GM21367 (cell line): ENCODE results near the gene KDF1.
"Not testable (repeated sequence)": the region's sequence is repeated elsewhere in the genome, so short reads cannot be mapped to it uniquely, and the experiment has no call there.

Experiments used
- ATAC-seq: cut with Tn5 transposase; IDR thresholded peaks from one replicate; pipeline ENCODE4 v1.9.1; 2021; ENCODE audit not compliant: unreplicated experiment

KDF1 gene

DNA sequence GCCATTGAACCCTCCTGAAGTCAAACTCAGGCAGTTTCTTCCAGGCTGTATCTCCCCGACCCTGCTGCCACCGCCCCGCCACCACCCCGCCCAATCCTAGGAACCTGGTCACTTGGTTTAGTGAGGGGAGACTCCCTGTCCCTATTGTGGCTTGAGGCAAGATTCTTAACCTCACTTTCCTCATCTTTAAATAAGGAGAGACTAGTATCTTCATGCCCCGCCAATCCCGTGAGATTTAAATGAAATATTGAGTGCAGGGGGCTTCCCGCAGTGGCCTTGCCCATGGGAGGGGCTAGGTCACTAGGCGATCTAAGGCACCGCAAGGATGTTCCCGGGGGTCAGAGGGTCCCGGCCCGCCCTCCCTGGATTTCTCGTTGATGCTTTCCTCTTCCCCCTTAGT is 998 bp downstream of the KDF1 start:
- no peak for ATAC-seq

DNA sequence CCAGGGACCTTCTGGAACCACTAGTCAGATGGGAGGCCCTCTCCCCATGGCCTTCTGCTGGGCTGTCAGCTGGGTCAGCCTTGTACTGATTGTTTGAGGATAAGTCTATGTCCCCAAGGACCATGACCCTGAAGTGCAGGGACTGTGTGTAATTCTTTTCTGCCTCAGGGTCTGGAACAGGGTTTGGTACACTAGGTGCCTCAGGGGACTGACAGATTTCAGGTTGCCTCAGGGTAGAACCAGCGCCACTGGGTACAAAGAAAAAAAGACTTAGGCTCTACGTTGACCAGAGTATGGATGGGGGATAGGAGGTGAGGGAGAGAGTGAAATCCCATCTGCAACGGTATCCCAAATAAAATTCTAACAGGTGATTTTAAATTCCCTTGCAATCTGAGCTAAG is 3.0 kb downstream of the KDF1 start:
- ATAC-seq: no peak

DNA sequence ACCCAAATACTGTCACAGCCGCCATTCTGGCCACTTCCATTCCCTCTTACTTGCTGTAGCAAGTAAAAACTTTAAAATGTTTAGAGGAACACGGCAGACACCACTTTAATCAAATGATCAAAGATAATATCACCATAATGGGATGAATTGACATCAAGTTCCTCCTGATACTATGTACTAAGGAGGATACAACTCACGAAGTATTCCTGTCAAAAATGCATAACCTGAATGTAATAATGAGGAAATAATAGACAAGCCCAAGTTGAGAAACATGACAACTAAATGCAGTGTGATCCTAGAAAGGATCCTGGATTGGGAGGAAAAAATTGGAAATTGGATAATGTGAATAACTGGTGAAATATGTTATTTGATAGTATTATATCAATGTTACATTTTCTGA is 3.9 kb downstream of the KDF1 start:
- no peak for ATAC-seq

DNA sequence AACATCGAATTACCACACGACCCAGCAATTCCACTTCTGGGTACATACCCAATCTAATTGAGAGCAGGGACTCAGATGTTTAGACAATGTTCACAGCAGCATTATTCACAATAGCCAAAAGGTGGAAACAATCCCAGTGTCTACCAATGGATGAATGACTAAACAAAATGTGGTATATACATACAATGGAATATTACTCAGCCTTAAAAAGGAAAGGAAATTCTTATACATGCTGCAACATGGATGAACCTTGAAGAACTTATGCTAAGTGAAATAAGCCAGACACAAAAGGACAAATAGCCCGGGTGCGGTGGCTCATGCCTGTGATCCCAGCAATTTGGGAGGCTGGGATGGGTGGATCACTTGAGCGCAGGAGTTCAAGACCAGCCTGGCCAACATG is 6.9 kb downstream of the KDF1 start:
- ATAC-seq: no peak

- ATAC-seq: no peak
Observed at GRCh38 chr1:26951821-26952497, 8.3 kb downstream of the KDF1 start.

DNA sequence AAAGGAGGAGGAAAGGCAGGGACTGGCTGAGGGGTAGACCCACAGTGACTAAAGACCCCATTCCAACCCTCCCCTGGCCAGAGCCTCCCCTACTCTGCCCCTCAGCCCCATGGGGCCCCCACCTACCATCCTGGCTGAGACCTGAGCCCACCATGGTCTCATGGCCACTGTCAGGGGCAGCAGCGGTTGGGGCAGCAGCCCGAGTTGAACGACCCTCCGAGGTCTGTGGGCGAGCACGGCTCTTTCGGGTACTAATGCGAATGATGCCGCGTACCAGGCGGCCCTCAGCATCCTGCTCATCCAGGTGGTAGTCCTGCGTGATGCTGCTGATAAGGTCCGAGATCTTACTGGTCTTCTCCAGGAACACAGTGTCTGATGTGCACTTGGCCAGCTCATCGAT is 9.1 kb downstream of the KDF1 start:
- no peak for ATAC-seq

GRCh38 chr1:26950602-26951001 is 9.7 kb downstream of the KDF1 start:
- no peak for ATAC-seq

DNA sequence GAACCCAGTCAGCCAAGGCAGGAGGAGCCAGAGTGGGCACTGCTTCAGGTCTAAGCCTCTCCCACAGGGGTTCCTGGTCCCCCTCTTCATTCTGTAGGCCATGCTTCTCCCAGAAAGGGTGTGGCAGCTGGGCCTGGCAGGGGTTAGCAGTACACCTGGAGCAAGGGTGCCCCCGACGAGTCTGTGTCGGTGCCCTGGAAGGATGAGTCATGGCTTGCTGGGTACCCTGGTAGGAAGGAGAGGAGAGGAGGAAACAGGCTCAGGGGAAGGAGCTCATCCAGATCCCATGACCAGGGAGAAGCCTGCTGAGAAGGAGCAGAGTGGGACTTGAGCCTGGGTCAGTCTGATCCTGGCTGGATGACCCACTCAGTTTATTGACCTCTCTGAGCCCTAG is 10.3 kb downstream of the KDF1 start:
- no peak for ATAC-seq

DNA sequence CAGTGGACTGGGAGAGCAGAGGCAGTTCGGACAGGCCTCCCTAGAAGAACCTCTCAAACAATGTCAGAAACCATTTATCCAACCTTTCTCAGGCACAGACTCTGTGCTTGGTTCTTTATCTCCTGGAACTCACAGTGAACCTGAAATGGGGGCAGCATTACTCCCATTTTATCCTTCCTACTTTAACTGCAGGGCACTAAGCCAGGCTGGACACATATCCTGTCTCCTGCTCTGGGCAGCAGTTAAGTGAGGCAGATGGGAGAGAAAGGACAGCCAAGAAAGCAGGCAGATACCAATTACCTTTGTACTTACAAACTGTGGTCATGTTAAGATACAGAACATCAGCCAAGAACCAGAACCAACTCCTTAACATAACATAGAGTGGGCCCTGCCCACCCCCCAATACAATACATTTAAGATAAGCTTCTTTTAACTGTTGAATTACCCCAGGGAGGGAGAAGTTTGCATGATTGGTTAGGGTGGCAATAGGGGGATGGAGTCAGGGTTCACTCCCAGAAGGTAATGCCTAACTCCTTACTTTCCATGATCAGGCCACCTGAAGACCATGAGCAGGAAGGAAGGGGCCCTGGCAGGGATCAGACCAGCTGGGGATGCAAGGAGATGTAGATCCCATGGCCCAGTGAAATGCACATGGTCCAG is 10.9 kb downstream of the KDF1 start:
- ATAC-seq: no peak

DNA sequence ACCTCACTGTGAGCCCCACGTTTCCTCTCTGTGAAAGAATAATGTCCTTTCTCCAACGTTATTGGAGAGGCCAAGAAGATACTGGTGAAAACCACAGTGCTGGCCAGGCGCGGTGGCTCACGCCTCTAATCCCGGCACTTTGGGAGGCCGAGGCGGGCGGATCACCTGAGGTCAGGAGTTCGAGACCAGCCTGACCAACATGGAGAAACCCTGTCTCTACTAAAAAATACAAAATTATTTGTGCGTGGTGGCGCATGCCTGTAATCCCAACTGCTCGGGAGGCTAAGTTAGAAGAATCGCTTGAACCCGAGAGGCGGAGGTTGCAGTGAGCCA is 11.6 kb downstream of the KDF1 start:
- not testable (repeated sequence) for ATAC-seq

- ATAC-seq: no peak
Observed at GRCh38 chr1:26946270-26946669, 14.0 kb downstream of the KDF1 start.

- no peak for ATAC-seq
Observed at GRCh38 chr1:26945728-26946127, 14.5 kb downstream of the KDF1 start.

- no peak for ATAC-seq
Observed at GRCh38 chr1:26945138-26945537, 15.1 kb downstream of the KDF1 start.

GRCh38 chr1:26942656-26943055 is 17.6 kb downstream of the KDF1 start:
- ATAC-seq: no peak

DNA sequence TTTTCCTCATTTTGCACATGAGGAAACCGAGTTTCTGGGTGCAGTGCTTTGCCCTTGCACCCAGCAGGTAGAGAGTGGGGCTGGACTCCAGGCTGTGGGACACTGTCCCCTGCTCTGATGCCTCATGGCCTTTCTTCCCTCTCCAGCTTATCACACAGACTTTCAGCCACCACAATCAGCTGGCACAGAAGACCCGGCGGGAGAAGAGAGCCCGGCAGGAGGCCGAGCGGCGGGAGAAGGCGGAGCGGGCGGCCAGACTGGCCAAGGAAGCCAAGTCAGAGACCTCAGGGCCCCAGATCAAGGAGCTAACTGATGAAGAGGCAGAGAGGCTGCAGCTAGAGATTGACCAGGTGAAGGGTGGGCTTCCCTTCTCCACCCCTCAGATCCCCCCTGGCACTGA is 19.0 kb downstream of the KDF1 start:
- ATAC-seq: no peak

- ATAC-seq: no peak
Observed at GRCh38 chr1:26938659-26939025, 21.6 kb downstream of the KDF1 start.

- no peak for ATAC-seq
Observed at GRCh38 chr1:26938004-26938658, 22.1 kb downstream of the KDF1 start.

GRCh38 chr1:26936823-26937222 is 23.4 kb downstream of the KDF1 start:
- no peak for ATAC-seq

DNA sequence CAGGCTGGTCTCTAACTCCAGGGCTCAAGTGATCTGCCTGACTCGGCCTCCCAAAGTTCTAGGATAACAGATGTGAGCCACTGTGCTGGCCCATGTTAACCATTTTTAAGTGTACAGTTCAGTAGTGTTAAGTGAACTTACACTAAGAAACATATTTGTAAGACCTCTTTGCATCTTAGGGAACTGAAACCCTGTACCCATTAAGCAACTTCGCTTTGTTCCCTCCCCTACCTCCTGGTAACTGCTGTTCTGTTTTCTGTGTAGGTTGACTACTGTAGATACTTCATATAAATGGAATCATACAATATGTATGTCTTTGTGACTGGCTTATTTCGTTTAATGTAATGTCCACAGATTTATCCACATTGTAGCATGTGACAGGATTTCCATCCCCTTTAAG is 27.7 kb downstream of the KDF1 start:
- ATAC-seq: no peak

- ATAC-seq: no peak
Observed at GRCh38 chr1:26923711-26924110, 36.6 kb downstream of the KDF1 start.

- ATAC-seq: no peak
Observed at GRCh38 chr1:26922901-26923300, 37.4 kb downstream of the KDF1 start.

DNA sequence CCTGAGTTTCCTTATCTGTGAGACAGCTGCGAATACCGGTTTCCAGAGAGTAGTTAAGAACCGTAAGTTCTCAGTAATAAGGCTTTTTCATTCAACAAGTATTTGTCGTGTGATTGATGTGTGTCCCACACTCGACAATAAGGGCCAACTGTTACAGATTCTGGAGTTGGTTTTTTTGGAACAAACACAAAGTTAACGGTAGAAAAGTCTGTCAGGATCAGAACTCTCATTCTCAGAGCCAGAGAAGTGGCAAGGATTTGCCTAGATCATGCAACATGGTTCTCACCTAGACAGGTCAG is 37.9 kb downstream of the KDF1 start:
- no peak for ATAC-seq
